Thyroid gland (tissue), 4 donors: ENCODE measurements around the gene SMS. TPM values are rescaled to one million over a fixed set of nuclear protein-coding genes. Genes with fewer than 3 reads are reported as not detected.

Source experiments
- DNase-seq, 2 donors: peaks; one replicate each; pipeline ENCODE4 v3.0.0-alpha.2; 2019
- H3K27ac ChIP-seq, 3 donors: fragments of 200-600 bp; sonication (generic); 1 replicate in 2 of 3; 2 replicates in 1 of 3; pipeline ENCODE4 v1.5.1; 2016 to 2019; ENCODE audit warnings: mild to moderate bottlenecking in 1 of 3, moderate library complexity in 1 of 3
- H3K27me3 ChIP-seq: fragments of 200-600 bp; sonication (generic); one replicate; pipeline ENCODE4 v1.5.1; 2019
- H3K36me3 ChIP-seq, 2 donors: fragments of 200-600 bp; sonication (generic); one replicate each; pipeline ENCODE4 v1.5.1; 2016 to 2019
- H3K4me1 ChIP-seq, 2 donors: fragments of 200-600 bp; sonication (generic); one replicate each; pipeline ENCODE4 v1.5.1; 2017 to 2019
- H3K4me3 ChIP-seq, 3 donors: fragments of 200-600 bp; sonication (generic); replicated peaks in 1 of 3; 1 replicate in 2 of 3; 2 replicates in 1 of 3; pipeline ENCODE4 v1.5.1; 2016; ENCODE audit warnings: mild to moderate bottlenecking in 1 of 3
- H3K9me3 ChIP-seq: fragments of 200-600 bp; sonication (generic); one replicate; pipeline ENCODE4 v1.5.1; 2017
- CTCF ChIP-seq, 6 experiments: fragments of 200-600 bp in 3 of 6; fragments of 450-650 bp in 3 of 6; sonication (generic) in 3 of 6; IDR thresholded peaks; one replicate each; pipeline ENCODE4 v1.5.1; 2016 to 2019; ENCODE audit warnings: antibody characterized with exemption in 6 of 6, mild to moderate bottlenecking in 2 of 6, inconsistent platforms in 1 of 6, moderate library complexity in 1 of 6
- POLR2A ChIP-seq, 2 donors: fragments of 450-650 bp; IDR thresholded peaks; one replicate each; pipeline ENCODE4 v1.6.1; 2017; ENCODE audit warnings: antibody characterized with exemption in 2 of 2, mild to moderate bottlenecking in 2 of 2, moderate library complexity in 1 of 2
- WGBS, 2 donors: methylation state at CpG; one replicate each; pipeline ENCODE4 v1.1.5; 2017; 5-methylcytosine and 5-hydroxymethylcytosine counted together
- intact Hi-C: fragments of 100-400 bp; cut with DNase I; formaldehyde crosslinking; loops from one replicate; pipeline ENCODE4 v1.15.1; 2023
- total RNA-seq, 4 donors: library from RNA; depleted of rRNA; stranded (reverse); fragments of >200 nt; gene quantifications; one replicate each; pipeline ENCODE4 v1.2.3, GENCODE V29; 2016

The SMS gene
- total RNA-seq, 4 donors from 2014 or later, result 89.6 to 128 (median 91.4) TPM

- 80 to 94% methylated on average over 1 of the region's 1 CpG for WGBS, 2 donors
- intact Hi-C loops, result no loop called here
- H3K9me3 ChIP-seq, result no peaks in the 10 kb centered on the region
Observed at GRCh38 chrX:22035236-22035635, 94.7 kb downstream of the SMS start.

GRCh38 chrX:22037225-22037624 lies 96.7 kb downstream of the SMS start:
- Histone ChIP-seq H3K27me3 (no peaks in the 10 kb centered on the region), H3K27ac (no peak overlapping the region), H3K4me1 (no peaks in the 10 kb centered on the region), H3K36me3 (no peaks in the 10 kb centered on the region), H3K4me3 (no peak overlapping the region), H3K9me3 (no peaks in the 10 kb centered on the region)
- 78 to 79% methylated on average over 2 of the region's 2 CpGs for WGBS, 2 donors
- intact Hi-C loops, result no loop called here
- TF ChIP-seq CTCF (IDR thresholded peaks at IDR 0.05), result no peak
- no peak for TF ChIP-seq POLR2A (IDR thresholded peaks at IDR 0.05)
- DNase-seq, result no peak

More at GRCh38 chrX:22035236-22035635, 94.7 kb downstream of the SMS start:
- no peak overlapping the region for H3K4me3 ChIP-seq
- no peak overlapping the region for H3K27ac ChIP-seq
- no peaks in the 10 kb centered on the region for H3K36me3 ChIP-seq
- DNase-seq, result no peak
- H3K4me1 ChIP-seq, result no peaks in the 10 kb centered on the region
- no peaks in the 10 kb centered on the region for H3K27me3 ChIP-seq
- no peak for TF ChIP-seq CTCF (IDR thresholded peaks at IDR 0.05)
- no peak for TF ChIP-seq POLR2A (IDR thresholded peaks at IDR 0.05)

GRCh38 chrX:22037911-22038537 lies 97.5 kb downstream of the SMS start:
- TF ChIP-seq POLR2A (IDR thresholded peaks at IDR 0.05) (no peak), CTCF (IDR thresholded peaks at IDR 0.05) (no peak)
- H3K4me1 ChIP-seq, result no peaks in the 10 kb centered on the region
- H3K27me3 ChIP-seq, result no peaks in the 10 kb centered on the region
- 52 to 72% methylated on average over 7 to 13 of the region's 13 CpGs for WGBS, 2 donors
- H3K27ac ChIP-seq, result no peak overlapping the region
- H3K9me3 ChIP-seq, result no peaks in the 10 kb centered on the region
- intact Hi-C loops, result no loop called here
- DNase-seq, result no peak
- H3K36me3 ChIP-seq, result no peaks in the 10 kb centered on the region
- H3K4me3 ChIP-seq, result no peak overlapping the region

DNA sequence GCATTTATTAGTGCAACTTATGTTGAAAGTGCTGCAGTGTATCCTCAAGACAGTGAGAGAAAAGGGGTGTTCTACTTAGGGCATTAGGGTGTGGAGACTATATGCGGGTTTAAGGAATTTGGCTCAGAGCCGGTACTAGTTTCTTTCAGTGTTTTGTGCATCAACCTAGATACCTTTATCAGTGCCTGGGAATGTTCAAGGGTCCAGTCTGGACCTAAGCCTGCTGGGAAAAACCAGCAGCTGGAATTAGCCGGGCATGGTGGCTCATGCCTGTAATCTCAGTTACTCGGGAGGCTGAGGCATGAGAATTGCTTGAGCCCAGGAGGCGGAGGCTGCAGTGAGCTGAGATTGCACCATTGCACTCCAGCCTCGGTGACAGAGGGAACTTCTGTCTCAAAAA lies 99.0 kb downstream of the SMS start:
- Histone ChIP-seq H3K27me3 (no peaks in the 10 kb centered on the region), H3K4me3 (no peak overlapping the region), H3K36me3 (no peaks in the 10 kb centered on the region), H3K4me1 (no peaks in the 10 kb centered on the region), H3K9me3 (no peaks in the 10 kb centered on the region), H3K27ac (no peak overlapping the region)
- intact Hi-C loops, result no loop called here
- no peak for DNase-seq
- WGBS, 2 donors, result 68 to 80% methylated on average over 4 to 6 of the region's 6 CpGs
- TF ChIP-seq POLR2A (IDR thresholded peaks at IDR 0.05) (no peak), CTCF (IDR thresholded peaks at IDR 0.05) (no peak)

DNA sequence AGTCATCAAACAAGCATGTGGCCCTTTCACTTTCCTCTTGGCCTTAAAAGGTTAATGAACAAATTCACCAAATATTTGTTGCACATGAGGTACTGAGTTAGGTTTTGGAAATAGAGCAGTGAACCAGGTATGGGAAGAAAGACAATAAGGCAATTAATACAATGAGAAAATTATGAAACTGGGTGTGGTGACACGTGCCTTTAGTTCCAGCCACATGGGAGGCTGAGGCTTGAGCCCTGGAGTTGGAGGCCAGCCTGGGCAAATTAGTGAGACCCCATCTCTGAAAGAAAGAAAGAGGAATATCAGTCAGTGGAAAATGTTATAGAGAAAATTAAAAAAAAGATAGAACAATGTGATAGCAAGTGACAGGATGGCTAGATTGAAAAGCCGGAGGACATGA lies 99.7 kb downstream of the SMS start:
- 91 to 96% methylated on average over 2 of the region's 2 CpGs for WGBS, 2 donors
- Histone ChIP-seq H3K9me3 (no peaks in the 10 kb centered on the region), H3K4me3 (no peak overlapping the region), H3K36me3 (no peaks in the 10 kb centered on the region), H3K27me3 (no peaks in the 10 kb centered on the region), H3K27ac (no peak overlapping the region), H3K4me1 (no peaks in the 10 kb centered on the region)
- intact Hi-C loops, result no loop called here
- no peak for DNase-seq
- TF ChIP-seq CTCF (IDR thresholded peaks at IDR 0.05) (no peak), POLR2A (IDR thresholded peaks at IDR 0.05) (no peak)
